ENCODE results near the gene CHST7. TPM values are rescaled to one million over a fixed set of nuclear protein-coding genes. Genes with fewer than 3 reads are reported as not detected.
"Not testable (repeated sequence)": the region's sequence is repeated elsewhere in the genome, so short reads cannot be mapped to it uniquely, and the experiment has no call there.

CHST7 gene
- total RNA-seq = 6.5 and 8.0 TPM in 2 replicates

GRCh38 chrX:46573331-46573891 is at the start of gene CHST7:
CHST7 (plus strand) TSS chrX:46573765; CDS start chrX:46573932, 167 bp downstream.
- DNase-seq (ENCODE audit: insufficient read length, low spot score, missing footprints) = peak; percentile 89
- H3K36me3 ChIP-seq (ENCODE audit: insufficient read depth, low read length) = no peaks in the 10 kb centered on the region
- peak within 1 kb of the TSS; percentile 73 for H3K4me3 ChIP-seq (ENCODE audit: insufficient read depth, low read length)
- no peaks in the 10 kb centered on the region for H4K20me1 ChIP-seq (ENCODE audit: insufficient read depth, low read length)
- TF ChIP-seq CTCF (IDR thresholded peaks at IDR 0.05; ENCODE audit: extremely low read depth, low read depth, low read length) = peak; percentile 47
- peak within 1 kb of the TSS; percentile 57 for H3K4me2 ChIP-seq (ENCODE audit: insufficient read depth, low read length)
- H3K27ac ChIP-seq (ENCODE audit: low read depth, low read length) = no peak within 1 kb of the TSS
- H3K79me2 ChIP-seq (ENCODE audit: insufficient read depth, low read length) = peaks cover 4% of the 10 kb centered on the region
- H3K27me3 ChIP-seq (ENCODE audit: insufficient read depth, low read length) = no peaks in the 10 kb centered on the region
- peak within 1 kb of the TSS; percentile 79 for H2AFZ ChIP-seq (ENCODE audit: low read length)
- peaks cover 17% of the 10 kb centered on the region for H3K4me1 ChIP-seq (ENCODE audit: insufficient read depth, low read length)
- no peaks in the 10 kb centered on the region for H3K9me3 ChIP-seq (ENCODE audit: low read depth, low read length)

GRCh38 chrX:46528640-46529039 is 44.9 kb upstream of the CHST7 start:
- not testable (repeated sequence) for H4K20me1 ChIP-seq (ENCODE audit: insufficient read depth, low read length); H3K36me3 ChIP-seq (ENCODE audit: insufficient read depth, low read length); H3K4me1 ChIP-seq (ENCODE audit: insufficient read depth, low read length); H3K9me3 ChIP-seq (ENCODE audit: low read depth, low read length); H3K27ac ChIP-seq (ENCODE audit: low read depth, low read length); H3K4me3 ChIP-seq (ENCODE audit: insufficient read depth, low read length); DNase-seq (ENCODE audit: insufficient read length, low spot score, missing footprints); H3K27me3 ChIP-seq (ENCODE audit: insufficient read depth, low read length); H2AFZ ChIP-seq (ENCODE audit: low read length); H3K4me2 ChIP-seq (ENCODE audit: insufficient read depth, low read length); H3K79me2 ChIP-seq (ENCODE audit: insufficient read depth, low read length)

GRCh38 chrX:46529740-46530403 is 43.7 kb upstream of the CHST7 start:
- not testable (repeated sequence) for H3K27me3 ChIP-seq (ENCODE audit: insufficient read depth, low read length); H3K4me2 ChIP-seq (ENCODE audit: insufficient read depth, low read length); H3K79me2 ChIP-seq (ENCODE audit: insufficient read depth, low read length); H3K9me3 ChIP-seq (ENCODE audit: low read depth, low read length); H3K36me3 ChIP-seq (ENCODE audit: insufficient read depth, low read length); H3K4me1 ChIP-seq (ENCODE audit: insufficient read depth, low read length); H2AFZ ChIP-seq (ENCODE audit: low read length); DNase-seq (ENCODE audit: insufficient read length, low spot score, missing footprints); H3K27ac ChIP-seq (ENCODE audit: low read depth, low read length); H4K20me1 ChIP-seq (ENCODE audit: insufficient read depth, low read length); H3K4me3 ChIP-seq (ENCODE audit: insufficient read depth, low read length)

GRCh38 chrX:46530404-46530908 is 43.1 kb upstream of the CHST7 start:
- not testable (repeated sequence) for H3K4me1 ChIP-seq (ENCODE audit: insufficient read depth, low read length); H3K27ac ChIP-seq (ENCODE audit: low read depth, low read length); H3K79me2 ChIP-seq (ENCODE audit: insufficient read depth, low read length); H3K4me3 ChIP-seq (ENCODE audit: insufficient read depth, low read length); DNase-seq (ENCODE audit: insufficient read length, low spot score, missing footprints); H2AFZ ChIP-seq (ENCODE audit: low read length); H3K9me3 ChIP-seq (ENCODE audit: low read depth, low read length); H3K36me3 ChIP-seq (ENCODE audit: insufficient read depth, low read length); H3K4me2 ChIP-seq (ENCODE audit: insufficient read depth, low read length); H3K27me3 ChIP-seq (ENCODE audit: insufficient read depth, low read length); H4K20me1 ChIP-seq (ENCODE audit: insufficient read depth, low read length)

GRCh38 chrX:46531442-46531841 is 42.1 kb upstream of the CHST7 start:
- Histone ChIP-seq H3K4me3 (ENCODE audit: insufficient read depth, low read length) (no peak overlapping the region), H3K4me2 (ENCODE audit: insufficient read depth, low read length) (no peak overlapping the region), H3K4me1 (ENCODE audit: insufficient read depth, low read length) (no peaks in the 10 kb centered on the region), H4K20me1 (ENCODE audit: insufficient read depth, low read length) (no peaks in the 10 kb centered on the region), H3K36me3 (ENCODE audit: insufficient read depth, low read length) (no peaks in the 10 kb centered on the region), H3K27me3 (ENCODE audit: insufficient read depth, low read length) (no peaks in the 10 kb centered on the region), H2AFZ (ENCODE audit: low read length) (no peak overlapping the region), H3K27ac (ENCODE audit: low read depth, low read length) (no peak overlapping the region), H3K79me2 (ENCODE audit: insufficient read depth, low read length) (no peaks in the 10 kb centered on the region), H3K9me3 (ENCODE audit: low read depth, low read length) (no peaks in the 10 kb centered on the region)
- DNase-seq (ENCODE audit: insufficient read length, low spot score, missing footprints) = no peak
- no peak for TF ChIP-seq CTCF (IDR thresholded peaks at IDR 0.05; ENCODE audit: extremely low read depth, low read depth, low read length)
